CD4-positive, alpha-beta T cell treated with Interleukin-17A for 1 hour (primary cell): ENCODE measurements around the gene PCDHGA11.
A peak's percentile ranks its signal among the peaks of the same experiment; 100 is the strongest.
"Not testable (repeated sequence)": the region's sequence is repeated elsewhere in the genome, so short reads cannot be mapped to it uniquely, and the experiment has no call there.

Experiments used
- DNase-seq: peaks from one replicate; pipeline ENCODE4 v3.0.0-alpha.2; 2020

The PCDHGA11 gene

DNA sequence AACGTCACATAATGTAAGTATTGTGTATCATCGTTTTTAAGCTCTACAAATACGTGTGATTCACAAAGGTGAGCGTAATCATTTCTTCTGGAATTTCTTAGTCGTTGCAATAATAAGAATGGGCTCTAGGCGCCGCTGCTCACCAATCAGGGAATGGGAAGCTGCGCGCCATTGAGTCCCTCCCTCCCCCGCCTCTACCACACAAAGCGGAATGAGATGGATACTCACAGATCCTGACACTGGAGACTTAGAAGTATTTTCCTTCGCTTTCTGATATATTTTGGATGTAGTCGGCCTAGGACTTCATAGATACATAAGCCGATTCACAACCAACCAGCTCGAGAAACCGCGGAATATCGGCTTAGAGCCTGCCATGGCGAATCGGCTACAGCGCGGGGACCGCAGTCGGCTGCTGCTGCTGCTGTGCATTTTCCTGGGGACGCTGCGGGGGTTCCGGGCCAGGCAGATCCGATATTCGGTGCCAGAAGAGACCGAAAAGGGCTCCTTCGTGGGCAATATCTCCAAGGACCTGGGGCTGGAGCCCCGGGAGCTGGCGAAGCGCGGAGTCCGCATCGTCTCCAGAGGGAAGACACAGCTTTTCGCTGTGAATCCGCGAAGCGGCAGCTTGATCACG is at the start of gene PCDHGA11:
Gene PCDHGA11, plus strand, starts transcription at position 197 of the 634 bp plus-strand sequence. Its CDS starts 177 bp downstream, at position 374.
- peak; percentile 56 for DNase-seq

DNA sequence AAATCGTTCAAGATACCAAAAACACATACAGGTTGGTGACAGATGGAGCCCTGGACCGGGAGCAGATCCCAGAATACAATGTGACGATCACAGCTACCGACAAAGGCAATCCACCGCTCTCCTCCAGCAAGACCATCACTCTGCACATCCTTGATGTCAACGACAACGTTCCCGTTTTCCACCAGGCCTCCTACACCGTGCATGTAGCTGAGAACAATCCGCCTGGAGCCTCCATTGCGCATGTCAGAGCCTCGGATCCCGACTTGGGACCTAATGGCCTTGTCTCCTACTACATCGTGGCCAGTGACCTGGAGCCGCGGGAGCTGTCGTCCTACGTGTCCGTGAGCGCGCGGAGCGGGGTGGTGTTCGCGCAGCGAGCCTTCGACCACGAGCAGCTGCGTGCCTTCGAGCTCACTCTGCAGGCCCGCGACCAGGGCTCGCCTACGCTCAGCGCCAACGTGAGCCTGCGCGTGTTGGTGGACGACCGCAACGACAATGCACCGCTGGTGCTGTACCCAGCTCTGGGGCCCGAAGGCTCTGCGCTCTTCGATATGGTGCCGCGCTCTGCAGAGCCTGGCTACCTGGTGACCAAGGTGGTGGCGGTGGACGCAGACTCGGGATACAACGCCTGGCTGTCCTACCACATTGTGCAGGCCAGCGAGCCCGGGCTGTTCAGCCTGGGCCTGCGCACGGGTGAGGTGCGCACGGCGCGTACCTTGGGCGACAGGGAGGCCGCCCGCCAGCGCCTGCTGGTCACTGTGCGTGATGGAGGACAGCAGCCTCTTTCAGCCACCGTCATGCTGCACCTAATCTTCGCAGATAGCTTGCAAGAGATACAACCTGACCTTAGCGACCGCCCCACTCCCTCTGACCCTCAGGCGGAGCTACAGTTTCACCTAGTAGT is 49.0 kb upstream of the PCDHGA11 start:
- DNase-seq = no peak

DNA sequence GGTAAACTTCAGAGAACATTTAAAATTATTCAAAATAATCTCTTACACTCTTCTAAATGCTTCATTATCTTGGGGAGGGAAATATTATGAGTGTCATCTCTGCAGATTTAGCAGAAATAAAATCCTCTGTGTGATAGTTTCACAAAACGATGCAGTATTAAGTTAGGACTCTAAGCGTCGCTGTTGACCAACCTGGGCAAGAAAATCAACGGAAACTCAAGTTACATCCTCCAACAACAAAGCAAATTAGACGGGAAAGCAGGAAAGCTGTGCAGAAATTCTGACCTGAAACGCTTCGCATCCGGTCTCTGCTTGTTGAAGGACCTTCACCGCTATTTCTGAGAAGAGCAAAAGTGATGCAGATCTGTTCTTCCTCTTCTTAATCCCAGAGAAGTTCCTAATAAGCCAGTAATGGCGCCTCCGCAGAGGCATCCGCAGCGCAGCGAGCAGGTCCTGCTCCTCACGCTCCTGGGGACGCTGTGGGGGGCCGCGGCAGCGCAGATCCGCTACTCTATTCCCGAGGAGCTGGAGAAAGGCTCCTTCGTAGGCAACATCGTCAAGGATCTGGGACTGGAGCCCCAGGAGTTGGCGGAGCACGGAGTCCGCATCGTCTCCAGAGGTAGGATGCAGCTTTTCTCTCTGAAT is 47.1 kb upstream of the PCDHGA11 start, which contains the start of gene PCDHGA6:
Gene PCDHGA6, plus strand, starts transcription at position 219 of the 645 bp plus-strand sequence. Its CDS starts 193 bp downstream, at position 412.
- peak; percentile 13 for DNase-seq

DNA sequence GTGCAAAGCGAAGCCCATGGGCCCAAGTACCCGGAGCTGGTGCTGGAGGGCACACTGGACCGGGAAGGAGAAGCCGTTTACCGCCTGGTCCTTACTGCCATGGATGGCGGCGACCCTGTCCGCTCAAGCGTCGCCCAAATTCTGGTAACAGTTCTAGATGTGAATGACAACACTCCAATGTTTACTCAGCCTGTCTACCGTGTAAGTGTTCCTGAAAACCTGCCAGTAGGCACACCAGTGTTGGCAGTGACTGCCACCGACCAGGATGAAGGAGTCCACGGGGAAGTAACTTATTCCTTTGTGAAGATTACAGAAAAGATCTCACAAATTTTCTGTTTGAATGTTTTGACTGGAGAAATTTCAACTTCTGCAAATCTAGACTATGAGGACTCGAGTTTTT is 46.2 kb upstream of the PCDHGA11 start:
- no peak for DNase-seq

DNA sequence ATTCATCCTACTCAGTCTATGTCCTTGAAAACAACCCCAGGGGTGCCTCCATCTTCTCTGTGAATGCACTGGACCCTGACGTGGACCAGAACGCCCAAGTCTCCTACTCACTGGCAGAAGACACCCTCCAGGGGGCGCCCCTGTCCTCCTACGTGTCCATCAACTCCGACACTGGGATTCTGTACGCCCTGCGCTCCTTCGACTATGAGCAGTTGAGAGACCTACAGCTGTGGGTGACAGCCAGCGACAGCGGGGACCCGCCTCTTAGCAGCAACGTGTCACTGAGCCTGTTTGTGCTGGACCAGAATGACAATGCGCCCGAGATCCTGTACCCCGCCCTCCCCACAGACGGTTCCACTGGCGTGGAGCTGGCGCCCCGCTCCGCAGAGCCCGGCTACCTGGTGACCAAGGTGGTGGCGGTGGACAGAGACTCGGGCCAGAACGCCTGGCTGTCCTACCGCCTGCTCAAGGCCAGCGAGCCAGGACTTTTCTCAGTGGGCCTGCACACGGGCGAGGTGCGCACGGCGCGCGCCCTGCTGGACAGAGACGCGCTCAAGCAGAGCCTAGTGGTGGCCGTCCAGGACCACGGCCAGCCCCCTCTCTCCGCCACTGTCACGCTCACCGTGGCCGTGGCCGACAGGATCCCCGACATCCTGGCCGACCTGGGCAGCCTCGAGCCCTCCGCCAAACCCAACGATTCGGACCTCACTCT is 45.3 kb upstream of the PCDHGA11 start:
- not testable (repeated sequence) for DNase-seq

DNA sequence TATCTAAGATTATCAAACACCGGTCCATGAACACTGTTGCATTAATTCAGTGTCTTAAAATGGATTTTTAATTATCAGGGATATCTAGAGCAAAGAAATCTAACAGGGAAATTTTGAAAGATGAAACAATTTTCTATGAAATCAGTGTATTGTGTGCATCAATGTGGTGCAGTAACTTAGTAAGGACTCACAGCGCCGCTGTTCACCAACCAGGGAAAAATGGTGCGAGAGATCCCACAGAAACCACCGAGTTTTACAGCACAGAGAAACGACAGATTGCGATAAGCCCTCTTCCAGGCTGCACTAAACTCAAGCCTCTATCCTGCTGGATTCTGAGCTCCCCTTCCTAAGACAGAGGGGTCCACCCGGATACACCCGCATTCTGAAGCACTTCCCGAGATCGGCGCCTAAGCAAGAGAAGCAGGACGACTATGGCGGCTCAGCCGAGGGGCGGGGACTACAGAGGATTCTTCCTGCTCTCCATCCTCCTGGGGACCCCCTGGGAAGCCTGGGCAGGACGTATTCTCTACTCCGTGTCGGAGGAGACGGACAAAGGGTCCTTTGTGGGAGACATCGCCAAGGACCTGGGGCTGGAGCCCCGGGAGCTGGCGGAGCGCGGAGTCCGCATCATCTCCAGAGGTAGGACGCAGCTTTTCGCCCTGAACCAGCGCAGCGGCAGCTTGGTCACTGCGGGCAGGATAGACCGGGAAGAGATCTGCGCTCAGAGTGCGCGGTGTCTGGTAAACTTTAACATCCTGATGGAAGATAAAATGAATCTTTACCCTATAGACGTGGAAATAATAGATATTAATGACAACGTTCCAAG is 38.2 kb upstream of the PCDHGA11 start, which contains the start of gene PCDHGA7:
Gene PCDHGA7, plus strand, starts transcription at position 274 of the 826 bp plus-strand sequence. Its CDS starts 158 bp downstream, at position 432.
- DNase-seq = peak; percentile 10

DNA sequence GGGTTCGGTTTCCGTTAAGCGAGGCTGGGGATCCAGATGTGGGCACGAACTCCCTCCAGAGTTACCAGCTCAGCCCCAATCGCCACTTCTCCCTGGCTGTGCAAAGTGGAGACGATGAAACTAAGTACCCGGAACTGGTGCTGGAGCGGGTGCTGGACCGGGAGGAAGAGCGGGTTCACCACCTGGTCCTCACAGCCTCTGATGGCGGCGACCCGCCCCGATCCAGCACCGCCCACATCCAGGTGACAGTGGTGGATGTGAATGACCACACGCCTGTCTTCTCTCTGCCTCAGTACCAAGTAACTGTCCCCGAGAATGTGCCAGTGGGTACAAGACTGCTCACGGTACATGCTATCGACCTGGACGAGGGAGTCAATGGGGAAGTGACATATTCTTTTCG is 37.5 kb upstream of the PCDHGA11 start:
- DNase-seq = no peak

DNA sequence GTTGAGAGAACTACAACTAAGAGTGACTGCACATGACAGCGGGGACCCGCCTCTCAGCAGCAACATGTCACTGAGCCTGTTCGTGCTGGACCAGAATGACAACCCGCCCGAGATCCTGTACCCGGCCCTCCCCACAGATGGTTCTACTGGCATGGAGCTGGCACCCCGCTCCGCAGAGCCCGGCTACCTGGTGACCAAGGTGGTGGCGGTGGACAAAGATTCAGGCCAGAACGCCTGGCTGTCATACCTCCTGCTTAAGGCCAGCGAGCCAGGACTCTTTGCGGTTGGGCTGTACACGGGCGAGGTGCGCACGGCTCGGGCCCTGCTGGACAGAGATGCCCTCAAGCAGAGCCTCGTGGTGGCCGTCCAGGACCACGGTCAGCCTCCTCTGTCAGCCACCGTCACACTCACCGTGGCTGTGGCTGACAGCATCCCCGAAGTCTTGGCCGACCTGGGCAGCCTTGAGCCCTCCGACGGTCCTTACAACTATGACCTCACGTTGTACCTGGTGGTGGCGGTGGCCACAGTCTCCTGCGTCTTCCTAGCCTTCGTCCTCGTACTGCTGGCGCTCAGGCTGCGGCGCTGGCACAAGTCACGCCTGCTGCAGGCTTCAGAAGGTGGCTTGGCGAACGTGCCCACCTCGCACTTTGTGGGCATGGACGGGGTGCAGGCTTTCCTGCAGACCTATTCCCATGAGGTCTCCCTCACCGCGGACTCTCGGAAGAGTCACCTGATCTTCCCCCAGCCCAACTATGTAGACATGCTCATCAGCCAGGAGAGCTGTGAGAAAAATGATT is 36.2 kb upstream of the PCDHGA11 start:
- DNase-seq = no peak

DNA sequence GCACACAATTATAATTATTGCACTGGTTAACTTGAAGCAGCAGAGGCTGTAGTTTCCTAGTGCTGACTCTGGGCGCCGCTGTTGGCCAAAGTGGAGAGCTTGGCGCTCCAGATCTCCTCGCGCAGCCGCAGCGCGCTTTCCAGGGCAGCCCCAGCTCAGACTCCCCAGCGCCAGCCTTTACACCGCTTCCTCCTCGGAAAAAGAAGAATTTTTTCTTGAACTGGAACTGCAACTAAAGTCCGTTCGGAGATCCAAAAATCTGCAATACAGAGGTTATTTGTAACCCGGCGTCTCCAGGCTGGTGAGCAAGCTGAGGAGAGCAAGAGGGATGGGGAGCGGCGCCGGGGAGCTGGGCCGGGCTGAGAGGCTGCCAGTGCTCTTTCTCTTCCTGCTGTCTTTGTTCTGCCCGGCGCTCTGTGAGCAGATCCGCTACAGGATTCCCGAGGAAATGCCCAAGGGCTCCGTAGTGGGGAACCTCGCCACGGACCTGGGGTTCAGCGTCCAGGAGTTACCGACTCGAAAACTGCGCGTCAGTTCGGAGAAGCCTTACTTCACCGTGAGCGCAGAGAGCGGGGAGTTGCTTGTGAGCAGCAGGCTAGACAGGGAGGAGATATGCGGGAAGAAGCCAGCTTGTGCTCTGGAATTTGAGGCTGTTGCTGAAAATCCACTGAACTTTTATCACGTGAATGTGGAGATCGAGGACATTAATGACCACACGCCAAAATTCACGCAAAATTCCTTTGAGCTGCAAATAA is 33.1 kb upstream of the PCDHGA11 start, which contains the start of gene PCDHGB4:
Gene PCDHGB4, plus strand, starts transcription at position 142 of the 755 bp plus-strand sequence. Its CDS starts 187 bp downstream, at position 329.
- peak; percentile 41 for DNase-seq

DNA sequence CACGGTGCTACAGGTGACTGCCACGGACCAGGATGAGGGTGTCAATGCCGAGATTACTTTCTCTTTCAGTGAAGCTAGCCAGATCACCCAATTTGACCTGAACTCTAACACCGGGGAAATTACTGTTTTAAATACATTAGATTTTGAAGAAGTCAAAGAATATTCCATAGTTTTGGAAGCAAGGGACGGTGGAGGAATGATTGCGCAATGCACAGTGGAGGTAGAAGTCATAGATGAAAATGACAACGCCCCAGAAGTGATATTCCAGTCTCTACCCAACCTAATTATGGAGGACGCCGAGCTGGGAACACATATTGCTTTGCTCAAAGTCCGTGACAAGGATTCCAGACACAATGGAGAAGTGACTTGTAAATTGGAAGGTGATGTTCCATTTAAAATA is 32.2 kb upstream of the PCDHGA11 start:
- no peak for DNase-seq

DNA sequence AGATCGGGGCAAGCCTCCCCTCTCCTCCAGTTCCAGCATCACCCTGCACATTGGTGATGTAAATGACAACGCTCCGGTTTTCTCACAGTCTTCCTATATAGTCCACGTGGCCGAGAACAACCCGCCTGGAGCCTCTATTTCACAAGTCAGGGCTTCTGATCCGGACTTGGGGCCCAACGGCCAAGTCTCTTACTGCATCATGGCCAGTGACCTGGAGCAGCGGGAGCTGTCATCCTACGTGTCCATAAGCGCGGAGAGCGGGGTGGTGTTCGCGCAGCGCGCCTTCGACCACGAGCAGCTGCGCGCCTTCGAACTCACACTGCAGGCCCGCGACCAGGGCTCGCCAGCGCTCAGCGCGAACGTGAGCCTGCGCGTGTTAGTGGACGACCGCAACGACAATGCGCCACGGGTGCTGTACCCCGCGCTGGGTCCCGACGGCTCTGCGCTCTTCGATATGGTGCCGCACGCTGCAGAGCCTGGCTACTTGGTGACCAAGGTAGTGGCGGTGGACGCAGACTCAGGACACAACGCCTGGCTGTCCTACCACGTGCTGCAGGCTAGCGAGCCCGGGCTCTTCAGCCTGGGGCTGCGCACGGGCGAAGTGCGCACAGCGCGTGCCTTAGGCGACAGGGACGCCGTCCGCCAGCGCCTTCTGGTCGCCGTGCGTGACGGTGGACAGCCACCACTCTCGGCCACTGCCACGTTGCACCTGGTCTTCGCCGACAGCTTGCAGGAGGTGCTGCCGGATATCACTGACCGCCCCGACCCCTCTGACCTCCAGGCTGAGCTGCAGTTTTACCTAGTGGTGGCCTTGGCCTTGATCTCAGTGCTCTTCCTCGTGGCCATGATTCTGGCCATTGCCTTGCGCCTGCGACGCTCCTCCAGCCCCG is 31.5 kb upstream of the PCDHGA11 start:
- DNase-seq = no peak

DNA sequence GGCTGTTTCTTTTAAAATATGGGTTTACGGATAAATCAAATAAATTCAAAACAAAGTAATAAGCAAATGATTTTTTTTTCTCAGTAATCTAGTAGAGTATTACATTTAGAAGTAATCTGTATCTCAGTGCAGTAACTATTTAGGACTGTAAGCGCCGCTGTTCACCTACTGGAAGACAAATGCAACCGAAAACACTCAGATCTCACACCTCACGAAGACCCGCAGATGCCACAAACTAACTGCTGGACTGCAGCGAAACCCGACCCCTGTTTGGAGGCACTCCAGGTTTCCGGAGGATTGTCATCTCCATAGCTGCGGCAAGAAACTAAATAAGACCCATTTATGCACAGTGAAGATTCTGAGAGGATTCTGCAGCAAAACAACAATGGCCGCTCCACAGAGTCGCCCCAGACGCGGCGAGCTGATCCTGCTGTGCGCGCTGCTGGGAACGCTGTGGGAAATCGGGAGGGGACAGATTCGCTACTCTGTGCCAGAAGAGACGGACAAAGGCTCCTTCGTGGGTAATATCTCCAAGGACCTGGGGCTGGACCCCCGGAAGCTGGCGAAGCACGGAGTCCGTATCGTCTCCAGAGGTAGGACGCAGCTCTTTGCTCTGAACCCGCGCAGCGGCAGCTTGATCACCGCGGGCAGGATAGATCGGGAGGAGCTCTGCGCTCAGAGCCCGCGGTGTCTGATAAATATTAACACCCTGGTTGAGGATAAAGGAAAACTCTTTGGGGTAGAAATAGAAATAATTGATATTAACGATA is 28.2 kb upstream of the PCDHGA11 start, which contains the start of gene PCDHGA8:
Gene PCDHGA8, plus strand, starts transcription at position 205 of the 770 bp plus-strand sequence. Its CDS starts 181 bp downstream, at position 386.
- peak; percentile 15 for DNase-seq

DNA sequence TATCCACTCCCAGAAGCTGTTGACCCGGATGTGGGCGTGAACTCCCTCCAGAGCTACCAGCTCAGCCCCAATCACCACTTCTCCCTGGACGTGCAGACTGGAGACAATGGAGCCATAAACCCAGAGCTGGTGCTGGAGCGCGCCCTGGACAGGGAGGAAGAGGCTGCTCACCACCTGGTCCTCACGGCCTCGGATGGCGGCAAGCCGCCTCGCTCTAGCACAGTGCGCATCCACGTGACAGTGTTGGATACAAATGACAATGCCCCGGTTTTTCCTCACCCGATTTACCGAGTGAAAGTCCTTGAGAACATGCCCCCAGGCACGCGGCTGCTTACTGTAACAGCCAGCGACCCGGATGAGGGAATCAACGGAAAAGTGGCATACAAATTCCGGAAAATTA is 27.6 kb upstream of the PCDHGA11 start:
- no peak for DNase-seq

DNA sequence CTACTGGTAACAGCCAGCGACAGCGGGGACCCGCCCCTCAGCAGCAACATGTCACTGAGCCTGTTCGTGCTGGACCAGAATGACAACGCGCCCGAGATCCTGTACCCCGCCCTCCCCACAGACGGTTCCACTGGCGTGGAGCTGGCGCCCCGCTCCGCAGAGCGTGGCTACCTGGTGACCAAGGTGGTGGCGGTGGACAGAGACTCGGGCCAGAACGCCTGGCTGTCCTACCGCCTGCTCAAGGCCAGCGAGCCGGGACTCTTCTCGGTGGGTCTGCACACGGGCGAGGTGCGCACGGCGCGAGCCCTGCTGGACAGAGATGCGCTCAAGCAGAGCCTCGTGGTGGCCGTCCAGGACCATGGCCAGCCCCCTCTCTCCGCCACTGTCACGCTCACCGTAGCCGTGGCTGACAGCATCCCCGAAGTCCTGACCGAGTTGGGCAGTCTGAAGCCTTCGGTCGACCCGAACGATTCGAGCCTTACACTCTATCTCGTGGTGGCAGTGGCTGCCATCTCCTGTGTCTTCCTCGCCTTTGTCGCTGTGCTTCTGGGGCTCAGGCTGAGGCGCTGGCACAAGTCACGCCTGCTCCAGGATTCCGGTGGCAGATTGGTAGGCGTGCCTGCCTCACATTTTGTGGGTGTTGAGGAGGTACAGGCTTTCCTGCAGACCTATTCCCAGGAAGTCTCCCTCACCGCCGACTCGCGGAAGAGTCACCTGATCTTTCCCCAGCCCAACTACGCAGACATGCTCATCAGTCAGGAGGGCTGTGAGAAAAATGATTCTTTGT is 26.3 kb upstream of the PCDHGA11 start:
- not testable (repeated sequence) for DNase-seq

DNA sequence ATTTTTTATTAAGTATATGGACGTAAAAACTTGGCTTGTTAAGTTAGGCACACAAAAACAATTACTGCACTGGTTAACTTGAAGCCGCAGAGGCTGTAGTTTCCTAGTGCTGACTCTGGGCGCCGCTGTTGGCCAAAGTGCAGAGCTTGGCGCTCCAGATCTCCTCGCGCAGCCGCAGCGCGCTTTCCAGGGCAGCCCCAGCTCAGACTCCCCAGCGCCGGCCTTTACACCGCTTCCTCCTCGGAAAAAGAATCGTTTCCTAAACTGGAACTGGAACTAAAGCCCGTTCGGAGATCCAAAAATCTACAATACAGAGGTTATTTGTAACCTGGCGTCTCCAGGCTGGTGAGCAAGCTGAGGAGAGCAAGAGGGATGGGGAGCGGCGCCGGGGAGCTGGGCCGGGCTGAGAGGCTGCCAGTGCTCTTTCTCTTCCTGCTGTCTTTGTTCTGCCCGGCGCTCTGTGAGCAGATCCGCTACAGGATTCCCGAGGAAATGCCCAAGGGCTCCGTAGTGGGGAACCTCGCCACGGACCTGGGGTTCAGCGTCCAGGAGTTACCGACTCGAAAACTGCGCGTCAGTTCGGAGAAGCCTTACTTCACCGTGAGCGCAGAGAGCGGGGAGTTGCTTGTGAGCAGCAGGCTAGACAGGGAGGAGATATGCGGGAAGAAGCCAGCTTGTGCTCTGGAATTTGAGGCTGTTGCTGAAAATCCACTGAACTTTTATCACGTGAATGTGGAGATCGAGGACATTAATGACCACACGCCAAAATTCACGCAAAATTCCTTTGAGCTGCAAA is 22.9 kb upstream of the PCDHGA11 start, which contains the start of gene PCDHGB5:
Gene PCDHGB5, plus strand, starts transcription at position 192 of the 796 bp plus-strand sequence. Its CDS starts 181 bp downstream, at position 373.
- peak; percentile 43 for DNase-seq

DNA sequence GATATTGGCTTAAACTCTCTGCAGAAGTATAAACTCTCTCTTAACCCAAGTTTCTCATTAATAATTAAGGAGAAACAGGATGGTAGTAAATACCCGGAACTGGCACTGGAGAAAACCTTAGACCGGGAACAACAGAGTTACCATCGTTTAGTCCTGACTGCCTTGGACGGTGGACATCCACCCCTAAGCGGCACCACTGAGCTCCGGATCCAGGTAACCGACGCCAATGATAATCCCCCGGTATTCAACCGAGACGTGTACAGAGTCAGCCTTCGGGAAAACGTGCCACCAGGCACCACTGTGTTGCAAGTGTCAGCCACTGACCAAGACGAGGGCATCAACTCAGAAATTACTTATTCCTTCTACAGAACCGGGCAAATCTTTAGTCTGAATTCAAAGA is 22.2 kb upstream of the PCDHGA11 start:
- DNase-seq = no peak
